ENCODE data around the gene SLC12A7.

The SLC12A7 gene

GRCh38 chr5:1088031-1088430 is 23.8 kb downstream of the SLC12A7 start:
- Histone ChIP-seq H3K9me3 (ENCODE audit: insufficient read depth, low read depth, low read length) (no peaks in the 10 kb centered on the region), H3K4me3 (ENCODE audit: low read length, poor library complexity, severe bottlenecking) (no peak overlapping the region), H3K27me3 (ENCODE audit: insufficient read depth, low read length, poor library complexity, severe bottlenecking) (no peaks in the 10 kb centered on the region), H3K4me2 (ENCODE audit: low read depth, low read length, poor library complexity, severe bottlenecking) (no peak overlapping the region), H3K9ac (ENCODE audit: low read depth, low read length, poor library complexity, severe bottlenecking) (no peak overlapping the region), H3K79me2 (ENCODE audit: insufficient read depth, low read length) (no peaks in the 10 kb centered on the region), H3F3A (ENCODE audit: low read depth) (no peaks in the 10 kb centered on the region), H3K9me2 (replicated peaks; ENCODE audit: low read depth, low read length) (no peaks in the 10 kb centered on the region), H3K36me3 (ENCODE audit: insufficient read depth, low read length) (no peaks in the 10 kb centered on the region), H3K4me1 (ENCODE audit: insufficient read depth, low read length, poor library complexity, severe bottlenecking) (no peaks in the 10 kb centered on the region), H4K20me1 (ENCODE audit: insufficient read depth, low read length, poor library complexity, severe bottlenecking) (no peaks in the 10 kb centered on the region), H2AFZ (ENCODE audit: low read length) (no peak overlapping the region)
- TF ChIP-seq EZH2phosphoT487 (IDR thresholded peaks at IDR 0.05; ENCODE audit: borderline replicate concordance), result no peak
- no peak for TF ChIP-seq CTCF (conservative IDR thresholded peaks at IDR 0.05; ENCODE audit: low read length)

- Histone ChIP-seq H3K9me2 (replicated peaks; ENCODE audit: low read depth, low read length) (no peaks in the 10 kb centered on the region), H2AFZ (ENCODE audit: low read length) (no peak overlapping the region), H3K36me3 (ENCODE audit: insufficient read depth, low read length) (no peaks in the 10 kb centered on the region), H4K20me1 (ENCODE audit: insufficient read depth, low read length, poor library complexity, severe bottlenecking) (no peaks in the 10 kb centered on the region), H3K4me3 (ENCODE audit: low read length, poor library complexity, severe bottlenecking) (no peak overlapping the region), H3K4me2 (ENCODE audit: low read depth, low read length, poor library complexity, severe bottlenecking) (no peak overlapping the region), H3K9me3 (ENCODE audit: insufficient read depth, low read depth, low read length) (no peaks in the 10 kb centered on the region), H3K9ac (ENCODE audit: low read depth, low read length, poor library complexity, severe bottlenecking) (no peak overlapping the region), H3F3A (ENCODE audit: low read depth) (no peaks in the 10 kb centered on the region), H3K79me2 (ENCODE audit: insufficient read depth, low read length) (no peaks in the 10 kb centered on the region), H3K4me1 (ENCODE audit: insufficient read depth, low read length, poor library complexity, severe bottlenecking) (no peaks in the 10 kb centered on the region), H3K27me3 (ENCODE audit: insufficient read depth, low read length, poor library complexity, severe bottlenecking) (no peaks in the 10 kb centered on the region)
- TF ChIP-seq CTCF (conservative IDR thresholded peaks at IDR 0.05; ENCODE audit: low read length) (no peak), EZH2phosphoT487 (IDR thresholded peaks at IDR 0.05; ENCODE audit: borderline replicate concordance) (no peak)
These were observed 24.4 kb downstream of the SLC12A7 start for GRCh38 chr5:1087428-1087827.

GRCh38 chr5:1086871-1087270 is 25.0 kb downstream of the SLC12A7 start:
- Histone ChIP-seq H4K20me1 (ENCODE audit: insufficient read depth, low read length, poor library complexity, severe bottlenecking) (no peaks in the 10 kb centered on the region), H3K4me2 (ENCODE audit: low read depth, low read length, poor library complexity, severe bottlenecking) (no peak overlapping the region), H3K27me3 (ENCODE audit: insufficient read depth, low read length, poor library complexity, severe bottlenecking) (no peaks in the 10 kb centered on the region), H3K36me3 (ENCODE audit: insufficient read depth, low read length) (no peaks in the 10 kb centered on the region), H3K9me2 (replicated peaks; ENCODE audit: low read depth, low read length) (no peaks in the 10 kb centered on the region), H3K9me3 (ENCODE audit: insufficient read depth, low read depth, low read length) (no peaks in the 10 kb centered on the region), H3K79me2 (ENCODE audit: insufficient read depth, low read length) (no peaks in the 10 kb centered on the region), H2AFZ (ENCODE audit: low read length) (no peak overlapping the region), H3K4me1 (ENCODE audit: insufficient read depth, low read length, poor library complexity, severe bottlenecking) (no peaks in the 10 kb centered on the region), H3K4me3 (ENCODE audit: low read length, poor library complexity, severe bottlenecking) (no peak overlapping the region), H3F3A (ENCODE audit: low read depth) (no peaks in the 10 kb centered on the region), H3K9ac (ENCODE audit: low read depth, low read length, poor library complexity, severe bottlenecking) (no peak overlapping the region)
- TF ChIP-seq CTCF (conservative IDR thresholded peaks at IDR 0.05; ENCODE audit: low read length) (no peak), EZH2phosphoT487 (IDR thresholded peaks at IDR 0.05; ENCODE audit: borderline replicate concordance) (no peak)

All from Loucy (cell line).